A549 (cell line): ENCODE data around the gene SYTL3. TPM values are rescaled to one million over a fixed set of nuclear protein-coding genes. Genes with fewer than 3 reads are reported as not detected.

Experiments used
- ATAC-seq, 2 experiments: fragments of 200-7000 bp in 1 of 2; fragments of >200 bp in 1 of 2; cut with Nextera tagmentation in 1 of 2; cut with Tn5 transposase in 1 of 2; 3 replicates each; pipeline versions ENCODE4 v1.8.0 to v1.9.1; 2018 to 2020; ENCODE audit warnings: mild to moderate bottlenecking in 1 of 2, moderate library complexity in 1 of 2
- CTCF ChIA-PET: fragments of 300-600 bp; sonication (Branson Sonifier 250); formaldehyde crosslinking; extraction: SDS; loops from one replicate; lab custom pipeline; 2021; ENCODE audit warnings: antibody characterized with exemption, inconsistent platforms; lab: Yijun Ruan, JAX
- POLR2A ChIA-PET: fragments of 350-600 bp; formaldehyde crosslinking; extraction: SDS; loops from one replicate; lab custom pipeline; 2021; ENCODE audit warnings: antibody characterized with exemption, inconsistent platforms; lab: Yijun Ruan, JAX
- DNase-seq, 2 experiments: peaks; one replicate each; pipeline versions ENCODE4 v3.0.0 to v3.0.0-alpha.2; 2011 to 2016; ENCODE audit warnings: low read depth in 1 of 2, low spot score in 1 of 2
- FAIRE-seq: peaks from 2 replicates; lab custom pipeline; 2011; peaks lifted over from hg19 to GRCh38; lab: Jason Lieb, UNC
- H3K27ac ChIP-seq, 2 experiments: fragments of >200 bp; sonication (Bioruptor Twin); formaldehyde crosslinking; 3 replicates each; pipeline ENCODE4 v1.5.1; 2016 to 2017
- H3K4me1 ChIP-seq: fragments of >200 bp; sonication (Bioruptor Twin); formaldehyde crosslinking; 3 replicates; pipeline ENCODE4 v1.6.1; 2016
- H3K4me2 ChIP-seq: fragments of >200 bp; sonication (Bioruptor Twin); formaldehyde crosslinking; 3 replicates; pipeline ENCODE4 v1.6.1; 2016
- H3K4me3 ChIP-seq: fragments of >200 bp; sonication (Bioruptor Twin); formaldehyde crosslinking; 3 replicates; pipeline ENCODE4 v1.5.1; 2016
- H3K9me3 ChIP-seq: fragments of >200 bp; sonication (Bioruptor Twin); formaldehyde crosslinking; 3 replicates; pipeline ENCODE4 v1.6.1; 2016
- BHLHE40 ChIP-seq: IDR thresholded peaks from 2 replicates; pipeline ENCODE4 v1.6.1; 2012; ENCODE audit warnings: low read depth, low read length, inconsistent platforms
- CBX8 ChIP-seq: fragments of 200-600 bp; sonication (generic); IDR thresholded peaks from 2 replicates; pipeline ENCODE4 v1.6.1; 2016
- CEBPB ChIP-seq, 2 experiments: fragments of >200 bp in 1 of 2; sonication (Bioruptor Twin) in 1 of 2; formaldehyde crosslinking in 1 of 2; IDR thresholded peaks; 2 replicates each; pipeline ENCODE4 v1.6.1; 2012 to 2016
- CHD2 ChIP-seq: fragments of 150-350 bp; IDR thresholded peaks from 2 replicates; pipeline ENCODE4 v1.6.1; 2014; ENCODE audit warnings: low read length; ENCODE audit not compliant: partially characterized antibody
- EHF ChIP-seq: fragments of 250-450 bp; sonication (Bioruptor Pico); IDR thresholded peaks from 2 replicates; pipeline ENCODE4 v1.5.0; 2020; ENCODE audit warnings: mild to moderate bottlenecking
- EHMT2 ChIP-seq: fragments of 200-600 bp; sonication (generic); IDR thresholded peaks from 2 replicates; pipeline ENCODE4 v1.6.1; 2016; ENCODE audit warnings: antibody characterized with exemption, low read depth, mild to moderate bottlenecking, moderate library complexity
- EP300 ChIP-seq, 2 experiments: fragments of >200 bp; sonication (Bioruptor Twin); formaldehyde crosslinking; IDR thresholded peaks; 2 replicates in 1 of 2; 3 replicates in 1 of 2; pipeline ENCODE4 v1.6.1; 2016 to 2017
- FOSB ChIP-seq: fragments of 250-450 bp; sonication (Bioruptor Pico); IDR thresholded peaks from 2 replicates; pipeline ENCODE4 v1.5.0; 2020; ENCODE audit warnings: mild to moderate bottlenecking, moderate library complexity
- FOSL2 ChIP-seq, 2 experiments: fragments of 450-650 bp in 1 of 2; fragments of >200 bp in 1 of 2; sonication (Bioruptor Twin) in 1 of 2; formaldehyde crosslinking; IDR thresholded peaks; 2 replicates each; pipeline versions ENCODE4 v1.5.0 to v1.6.1; 2016 to 2020; ENCODE audit warnings: mild to moderate bottlenecking in 1 of 2, moderate library complexity in 1 of 2
- HEYL ChIP-seq: fragments of 250-450 bp; sonication (Bioruptor Pico); IDR thresholded peaks from 2 replicates; pipeline ENCODE4 v1.8.0; 2021; ENCODE audit warnings: mild to moderate bottlenecking, moderate library complexity
- HOXB5 ChIP-seq: fragments of 250-450 bp; sonication (Bioruptor Pico); IDR thresholded peaks from 2 replicates; pipeline ENCODE4 v1.5.0; 2020; ENCODE audit warnings: mild to moderate bottlenecking, moderate library complexity
- JUNB ChIP-seq: fragments of >200 bp; sonication (Bioruptor Twin); formaldehyde crosslinking; IDR thresholded peaks from 2 replicates; pipeline ENCODE4 v1.6.1; 2016
- KDM1A ChIP-seq: fragments of 200-600 bp; sonication (generic); IDR thresholded peaks from 2 replicates; pipeline ENCODE4 v1.6.1; 2016; ENCODE audit warnings: low read depth, mild to moderate bottlenecking
- KDM5A ChIP-seq: fragments of 200-600 bp; sonication (generic); IDR thresholded peaks from 2 replicates; pipeline ENCODE4 v1.6.1; 2016; ENCODE audit warnings: antibody characterized with exemption, mild to moderate bottlenecking
- MAFK ChIP-seq: fragments of 450-650 bp; IDR thresholded peaks from 2 replicates; pipeline ENCODE4 v1.6.1; 2014; ENCODE audit not compliant: partially characterized antibody
- MAZ ChIP-seq: fragments of 150-350 bp; IDR thresholded peaks from 2 replicates; pipeline ENCODE4 v1.6.1; 2014; ENCODE audit warnings: antibody characterized with exemption, low read depth, low read length, borderline replicate concordance
- NPAS2 ChIP-seq: fragments of 250-450 bp; sonication (Bioruptor Pico); IDR thresholded peaks from 2 replicates; pipeline ENCODE4 v1.8.0; 2022; ENCODE audit warnings: mild to moderate bottlenecking, moderate library complexity, borderline replicate concordance
- RAD21 ChIP-seq, 2 experiments: fragments of >200 bp in 1 of 2; sonication (Bioruptor Twin) in 1 of 2; formaldehyde crosslinking in 1 of 2; IDR thresholded peaks in 1 of 2; conservative IDR thresholded peaks in 1 of 2; 2 replicates in 1 of 2; 3 replicates in 1 of 2; pipeline ENCODE4 v1.6.1; 2012 to 2018; ENCODE audit warnings: inconsistent platforms in 1 of 2
- RFX5 ChIP-seq: fragments of 450-650 bp; IDR thresholded peaks from 2 replicates; pipeline ENCODE4 v1.7.1; 2014; ENCODE audit warnings: antibody characterized with exemption, mild to moderate bottlenecking, moderate library complexity
- SMC3 ChIP-seq: fragments of >200 bp; sonication (Bioruptor Twin); formaldehyde crosslinking; IDR thresholded peaks from 3 replicates; pipeline ENCODE4 v1.6.1; 2018; ENCODE audit warnings: inconsistent platforms
- SREBF2 ChIP-seq: fragments of 450-650 bp; IDR thresholded peaks from 2 replicates; pipeline ENCODE4 v1.6.1; 2014; ENCODE audit warnings: mild to moderate bottlenecking, moderate library complexity
- TP53 ChIP-seq: fragments of 250-450 bp; sonication (Bioruptor Pico); IDR thresholded peaks from 2 replicates; pipeline ENCODE4 v1.5.0; 2021; ENCODE audit warnings: mild to moderate bottlenecking, moderate library complexity
- ZC3H11A ChIP-seq: fragments of 450-650 bp; IDR thresholded peaks from 2 replicates; pipeline ENCODE4 v1.6.1; 2014; ENCODE audit warnings: antibody characterized with exemption, mild to moderate bottlenecking
- ZNF302 ChIP-seq: fragments of 250-450 bp; sonication (Bioruptor Pico); IDR thresholded peaks from 2 replicates; pipeline ENCODE4 v1.9.0; 2021; ENCODE audit warnings: inconsistent platforms, mild to moderate bottlenecking, moderate library complexity
- WGBS: methylation state at CpG from one replicate; pipeline ENCODE4 v1.1.6; 2017; ENCODE audit errors: missing lambda C conversion rate; 5-methylcytosine and 5-hydroxymethylcytosine counted together
- polyA plus RNA-seq, 4 experiments: library from polyadenylated mRNA; depleted of rRNA in 3 of 4; stranded (reverse); fragments of >200 nt; fragmentation: RNase III in 1 of 4; extraction: RNeasy Plus Mini Kit Qiagen cat#74134 plus additional on column Dnase treatment in 1 of 4; gene quantifications; 2 replicates in 3 of 4; 3 replicates in 1 of 4; pipeline ENCODE4 v1.2.3, GENCODE V29; 2011 to 2017
- TF ChIP-seq, protein P1 (sequence below): fragments of >200 bp; sonication (Bioruptor Twin); formaldehyde crosslinking; IDR thresholded peaks from 2 replicates; pipeline ENCODE4 v1.6.1; 2016
- TF ChIP-seq, protein P2 (sequence below): fragments of >200 bp; sonication (Bioruptor Twin); formaldehyde crosslinking; IDR thresholded peaks from 3 replicates; pipeline ENCODE4 v1.6.1; 2016
- TF ChIP-seq, protein P3 (sequence below): IDR thresholded peaks from 2 replicates; pipeline ENCODE4 v1.6.1; 2012
- TF ChIP-seq, protein P4 (sequence below): IDR thresholded peaks from 2 replicates; pipeline ENCODE4 v1.6.1; 2012
- TF ChIP-seq, protein P5 (sequence below): fragments of 450-650 bp; IDR thresholded peaks from 2 replicates; pipeline ENCODE4 v1.6.1; 2014; ENCODE audit warnings: antibody characterized with exemption
- TF ChIP-seq, protein P6 (sequence below): fragments of >200 bp; sonication (Bioruptor Twin); formaldehyde crosslinking; IDR thresholded peaks from 3 replicates; pipeline ENCODE4 v1.5.1; 2016

The SYTL3 gene
- polyA plus RNA-seq, 2 of the 4 experiments (the other 2 are of a cell fraction), result 0.63 to 0.89 TPM

DNA sequence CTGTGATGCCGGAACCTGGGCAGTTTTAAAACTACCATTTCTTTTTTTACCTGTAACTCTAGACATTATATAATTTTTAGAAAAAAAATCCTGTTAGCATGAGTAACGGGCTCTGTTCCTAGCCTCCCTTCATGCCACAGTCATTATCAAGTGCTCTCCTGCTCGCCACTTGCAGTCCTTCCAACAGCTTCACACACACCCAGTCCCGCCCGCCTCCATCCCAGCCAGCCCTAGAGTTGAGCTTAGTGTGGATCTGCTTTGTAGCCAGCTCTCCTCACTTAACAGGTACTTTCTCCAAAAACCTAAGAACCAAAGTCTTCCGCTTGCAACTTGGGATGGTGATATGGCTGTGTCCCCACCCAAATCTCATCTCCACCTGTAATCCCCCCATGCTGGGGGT, 117.9 kb downstream of the SYTL3 start:
- Histone ChIP-seq H3K4me2 (no peak overlapping the region), H3K27ac (no peak overlapping the region), H3K4me3 (no peak overlapping the region), H3K4me1 (no peaks in the 10 kb centered on the region), H3K9me3 (no peaks in the 10 kb centered on the region)
- TF ChIP-seq SREBF2, result no peak
- TF ChIP-seq CBX8, result no peak
- no peak for TF ChIP-seq BHLHE40
- TF ChIP-seq FOSB (CRISPR knock-in tag), result no peak
- TF ChIP-seq, protein P1, sequence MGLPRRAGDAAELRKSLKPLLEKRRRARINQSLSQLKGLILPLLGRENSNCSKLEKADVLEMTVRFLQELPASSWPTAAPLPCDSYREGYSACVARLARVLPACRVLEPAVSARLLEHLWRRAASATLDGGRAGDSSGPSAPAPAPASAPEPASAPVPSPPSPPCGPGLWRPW, result no peak
- no peak for TF ChIP-seq KDM1A
- no peak for TF ChIP-seq JUNB
- TF ChIP-seq ZNF302, result no peak
- no peak for TF ChIP-seq CHD2
- no peak for TF ChIP-seq HOXB5 (CRISPR knock-in tag)
- no peak for TF ChIP-seq TP53 (CRISPR knock-in tag)
- TF ChIP-seq, protein P2, sequence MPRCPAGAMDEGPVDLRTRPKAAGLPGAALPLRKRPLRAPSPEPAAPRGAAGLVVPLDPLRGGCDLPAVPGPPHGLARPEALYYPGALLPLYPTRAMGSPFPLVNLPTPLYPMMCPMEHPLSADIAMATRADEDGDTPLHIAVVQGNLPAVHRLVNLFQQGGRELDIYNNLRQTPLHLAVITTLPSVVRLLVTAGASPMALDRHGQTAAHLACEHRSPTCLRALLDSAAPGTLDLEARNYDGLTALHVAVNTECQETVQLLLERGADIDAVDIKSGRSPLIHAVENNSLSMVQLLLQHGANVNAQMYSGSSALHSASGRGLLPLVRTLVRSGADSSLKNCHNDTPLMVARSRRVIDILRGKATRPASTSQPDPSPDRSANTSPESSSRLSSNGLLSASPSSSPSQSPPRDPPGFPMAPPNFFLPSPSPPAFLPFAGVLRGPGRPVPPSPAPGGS, result no peak
- TF ChIP-seq RAD21 (conservative IDR thresholded peaks at IDR 0.05 in 1 of 2, IDR thresholded peaks at IDR 0.05 in 1 of 2), result no peak
- no peak for TF ChIP-seq MAZ
- no peak for TF ChIP-seq NPAS2
- TF ChIP-seq, protein P3, sequence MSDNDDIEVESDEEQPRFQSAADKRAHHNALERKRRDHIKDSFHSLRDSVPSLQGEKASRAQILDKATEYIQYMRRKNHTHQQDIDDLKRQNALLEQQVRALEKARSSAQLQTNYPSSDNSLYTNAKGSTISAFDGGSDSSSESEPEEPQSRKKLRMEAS, result no peak
- TF ChIP-seq EHF (CRISPR knock-in tag), result no peak
- CTCF ChIA-PET, result interaction anchor here (0.6 to 1.2 kb wide), 3 partner anchors 9 to 623 kb away, joined by 3 read pairs; no protein-coding TSS in a partner anchor
- 84% methylated on average over 5 of the region's 6 CpGs for WGBS
- no peak for ATAC-seq
- FAIRE-seq, result no peak
- no peak for DNase-seq
- POLR2A ChIA-PET, result no interaction called here

DNA sequence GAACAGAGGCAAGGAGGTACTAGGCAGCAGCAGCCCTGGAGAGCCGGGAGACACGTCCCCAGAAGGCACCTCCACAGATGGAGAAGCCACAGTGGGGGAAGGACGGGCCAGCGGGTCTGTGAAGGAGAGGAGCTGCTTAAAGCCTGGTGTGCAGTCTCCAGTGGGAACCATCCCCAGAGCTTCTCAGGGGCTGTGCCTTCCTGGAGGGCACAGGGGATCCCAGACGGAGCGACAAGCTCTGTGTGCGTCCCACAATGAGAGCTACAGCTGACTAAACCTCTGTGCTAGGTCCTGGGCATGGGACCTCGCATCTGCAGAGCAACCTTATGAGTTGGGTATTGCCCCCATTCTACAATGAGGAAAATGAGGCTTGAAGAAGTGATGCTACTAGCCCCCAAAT, 118.6 kb downstream of the SYTL3 start:
- POLR2A ChIA-PET, result interaction anchor here (1.2 kb wide), 1 partner anchor 101 kb away, joined by 3 read pairs; no protein-coding TSS in a partner anchor
- DNase-seq (no peak), FAIRE-seq (no peak), ATAC-seq (no peak)
- CTCF ChIA-PET, result interaction anchor here (1.2 to 1.5 kb wide), 2 partner anchors 14 to 204 kb away, joined by 3 to 7 read pairs; no protein-coding TSS in a partner anchor
- TF ChIP-seq CEBPB (IDR thresholded peaks at IDR 0.05) (no peak), EHMT2 (no peak), EP300 (IDR thresholded peaks at IDR 0.05) (no peak), FOSL2 (IDR thresholded peaks at IDR 0.05) (no peak), FOSL2 (CRISPR knock-in tag; IDR thresholded peaks at IDR 0.05) (no peak), CBX8 (no peak), KDM5A (no peak), BHLHE40 (no peak), RFX5 (no peak), MAZ (no peak), ZNF302 (no peak), MAFK (no peak), EHF (CRISPR knock-in tag) (no peak), HEYL (CRISPR knock-in tag) (no peak), ZC3H11A (no peak), SMC3 (no peak)
- TF ChIP-seq, protein P4, sequence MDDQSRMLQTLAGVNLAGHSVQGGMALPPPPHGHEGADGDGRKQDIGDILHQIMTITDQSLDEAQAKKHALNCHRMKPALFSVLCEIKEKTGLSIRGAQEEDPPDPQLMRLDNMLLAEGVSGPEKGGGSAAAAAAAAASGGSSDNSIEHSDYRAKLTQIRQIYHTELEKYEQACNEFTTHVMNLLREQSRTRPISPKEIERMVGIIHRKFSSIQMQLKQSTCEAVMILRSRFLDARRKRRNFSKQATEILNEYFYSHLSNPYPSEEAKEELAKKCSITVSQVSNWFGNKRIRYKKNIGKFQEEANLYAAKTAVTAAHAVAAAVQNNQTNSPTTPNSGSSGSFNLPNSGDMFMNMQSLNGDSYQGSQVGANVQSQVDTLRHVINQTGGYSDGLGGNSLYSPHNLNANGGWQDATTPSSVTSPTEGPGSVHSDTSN, result no peak
- TF ChIP-seq, protein P5, sequence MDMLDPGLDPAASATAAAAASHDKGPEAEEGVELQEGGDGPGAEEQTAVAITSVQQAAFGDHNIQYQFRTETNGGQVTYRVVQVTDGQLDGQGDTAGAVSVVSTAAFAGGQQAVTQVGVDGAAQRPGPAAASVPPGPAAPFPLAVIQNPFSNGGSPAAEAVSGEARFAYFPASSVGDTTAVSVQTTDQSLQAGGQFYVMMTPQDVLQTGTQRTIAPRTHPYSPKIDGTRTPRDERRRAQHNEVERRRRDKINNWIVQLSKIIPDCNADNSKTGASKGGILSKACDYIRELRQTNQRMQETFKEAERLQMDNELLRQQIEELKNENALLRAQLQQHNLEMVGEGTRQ, result no peak
- TF ChIP-seq, protein P6, sequence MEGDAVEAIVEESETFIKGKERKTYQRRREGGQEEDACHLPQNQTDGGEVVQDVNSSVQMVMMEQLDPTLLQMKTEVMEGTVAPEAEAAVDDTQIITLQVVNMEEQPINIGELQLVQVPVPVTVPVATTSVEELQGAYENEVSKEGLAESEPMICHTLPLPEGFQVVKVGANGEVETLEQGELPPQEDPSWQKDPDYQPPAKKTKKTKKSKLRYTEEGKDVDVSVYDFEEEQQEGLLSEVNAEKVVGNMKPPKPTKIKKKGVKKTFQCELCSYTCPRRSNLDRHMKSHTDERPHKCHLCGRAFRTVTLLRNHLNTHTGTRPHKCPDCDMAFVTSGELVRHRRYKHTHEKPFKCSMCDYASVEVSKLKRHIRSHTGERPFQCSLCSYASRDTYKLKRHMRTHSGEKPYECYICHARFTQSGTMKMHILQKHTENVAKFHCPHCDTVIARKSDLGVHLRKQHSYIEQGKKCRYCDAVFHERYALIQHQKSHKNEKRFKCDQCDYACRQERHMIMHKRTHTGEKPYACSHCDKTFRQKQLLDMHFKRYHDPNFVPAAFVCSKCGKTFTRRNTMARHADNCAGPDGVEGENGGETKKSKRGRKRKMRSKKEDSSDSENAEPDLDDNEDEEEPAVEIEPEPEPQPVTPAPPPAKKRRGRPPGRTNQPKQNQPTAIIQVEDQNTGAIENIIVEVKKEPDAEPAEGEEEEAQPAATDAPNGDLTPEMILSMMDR, result no peak
- Histone ChIP-seq H3K4me3 (no peak overlapping the region), H3K27ac (no peak overlapping the region), H3K4me2 (no peak overlapping the region), H3K4me1 (peaks cover 3% of the 10 kb centered on the region; the same call in 1 of the 3 replicates), H3K9me3 (no peaks in the 10 kb centered on the region)
- 88% methylated on average over 6 of the region's 8 CpGs for WGBS
